ENCODE measurements around the gene CHMP2B.

GRCh38 chr3:87199628-87200027 is 27.5 kb upstream of the CHMP2B start:
- no peak for TF ChIP-seq CTCF (conservative IDR thresholded peaks at IDR 0.05; ENCODE audit: low read depth in 2 of 2)
- no peak for TF ChIP-seq POLR2AphosphoS5 (IDR thresholded peaks at IDR 0.05; ENCODE audit: low read depth)
- TF ChIP-seq REST (IDR thresholded peaks at IDR 0.05; ENCODE audit: unreplicated experiment): no peak
- no peak for TF ChIP-seq NANOG (IDR thresholded peaks at IDR 0.05; ENCODE audit: borderline replicate concordance)
- no peak for TF ChIP-seq EZH2 (IDR thresholded peaks at IDR 0.05; ENCODE audit: low read depth, unreplicated experiment)
